ENCODE data around the gene AMOTL1. TPM values are rescaled to one million over a fixed set of nuclear protein-coding genes. Genes with fewer than 3 reads are reported as not detected.
A peak's percentile ranks its signal among the peaks of the same experiment; 100 is the strongest.

Gene AMOTL1
- total and polyA plus RNA-seq, 7 donors, result 0.69 to 161 (median 96.3) TPM

GRCh38 chr11:94794287-94795168 lies 26.4 kb downstream of the AMOTL1 start:
- peak; percentile 74 for DNase-seq
- Histone ChIP-seq H3K4me1 (peaks cover 0 to 93% (median 84%) of the 10 kb centered on the region in 4 donors), H3K27me3 (no peaks in the 10 kb centered on the region), H3K4me3 (no peak overlapping the region), H3K9me3 (no peaks in the 10 kb centered on the region), H3K27ac (peak overlapping the region; percentile 36 to 75 (median 58)), H3K36me3 (peaks cover 0 to 6% (median 2%) of the 10 kb centered on the region in 4 donors)
- intact Hi-C loops (cut with DNase I), result no loop called here
- 74 to 81% methylated on average over 8 of the region's 8 CpGs for WGBS, 2 donors
- TF ChIP-seq POLR2A (IDR thresholded peaks at IDR 0.05), result no peak
- peak in 1 of 4 donors; percentile 29 for TF ChIP-seq POLR2AphosphoS5 (IDR thresholded peaks at IDR 0.05)

DNA sequence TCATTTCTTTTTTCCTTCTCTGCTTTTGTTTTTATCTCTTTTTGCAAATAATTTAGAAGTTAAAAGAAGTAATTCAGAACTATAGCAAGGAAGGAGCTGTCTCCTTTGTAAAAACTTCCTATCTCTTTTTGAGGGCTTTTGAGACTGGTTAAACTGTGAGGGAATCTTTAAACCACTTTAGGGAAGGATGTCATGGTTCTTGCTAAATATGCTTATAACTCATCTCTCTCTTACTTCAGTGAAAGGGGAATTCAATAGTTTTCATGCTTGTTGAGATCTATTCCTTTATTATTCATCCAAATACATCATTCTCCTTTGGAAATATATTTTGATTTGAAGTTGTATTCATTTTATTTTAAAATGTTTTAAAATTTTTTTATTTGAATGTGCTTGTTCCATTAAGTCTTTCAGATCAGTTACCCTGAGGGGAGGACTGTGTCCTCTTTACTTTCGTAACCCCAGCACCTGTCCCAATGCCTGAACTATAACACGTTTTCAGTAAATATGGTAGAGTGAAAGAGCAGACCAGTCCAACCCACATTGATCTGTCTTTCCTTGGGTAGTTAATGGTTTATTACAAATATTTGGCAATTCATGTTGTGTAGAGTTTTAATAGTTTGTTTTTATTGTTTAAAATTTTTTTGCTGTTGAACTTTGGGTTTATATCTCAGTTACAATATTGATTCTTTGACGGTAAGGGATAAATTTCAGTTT lies 27.5 kb downstream of the AMOTL1 start:
- no peak for DNase-seq
- intact Hi-C loops (cut with DNase I), result no loop called here
- H3K4me3 ChIP-seq, result no peak overlapping the region
- WGBS, 2 donors, result 60 to 83% methylated on average over 3 of the region's 3 CpGs
- peaks cover 0 to 14% (median 8%) of the 10 kb centered on the region in 4 donors for H3K36me3 ChIP-seq
- H3K9me3 ChIP-seq, result no peaks in the 10 kb centered on the region
- TF ChIP-seq CTCF (IDR thresholded peaks at IDR 0.05), result no peak
- no peak for TF ChIP-seq POLR2A (IDR thresholded peaks at IDR 0.05)
- no peak for TF ChIP-seq POLR2AphosphoS5 (IDR thresholded peaks at IDR 0.05)
- TF ChIP-seq EP300 (IDR thresholded peaks at IDR 0.05), result no peak
- peak overlapping the region; percentile 39 to 75 (median 58) for H3K27ac ChIP-seq
- no peaks in the 10 kb centered on the region for H3K27me3 ChIP-seq
- peaks cover 0 to 93% (median 84%) of the 10 kb centered on the region in 4 donors for H3K4me1 ChIP-seq

DNA sequence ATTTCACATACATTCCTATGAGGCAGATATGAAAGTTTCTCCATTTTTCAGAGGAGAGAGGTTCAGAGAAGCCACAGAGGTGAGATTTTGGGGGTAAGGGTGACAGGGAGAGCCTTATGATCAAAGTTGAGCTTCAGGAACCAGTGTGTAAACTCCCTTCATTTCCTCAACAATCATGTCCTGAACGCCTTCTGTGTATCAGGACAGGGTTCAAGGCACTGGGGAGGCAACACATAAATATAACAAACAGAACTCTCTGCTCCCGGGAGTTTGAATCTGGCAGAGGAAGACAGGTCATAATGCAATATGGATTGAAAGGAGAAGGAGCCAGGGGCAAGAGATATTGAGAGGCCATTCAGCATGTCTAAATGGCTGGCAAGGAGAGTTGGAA lies 28.0 kb downstream of the AMOTL1 start:
- Histone ChIP-seq H3K9me3 (no peaks in the 10 kb centered on the region), H3K4me3 (no peak overlapping the region), H3K27me3 (no peaks in the 10 kb centered on the region), H3K4me1 (peaks cover 0 to 93% (median 84%) of the 10 kb centered on the region in 4 donors), H3K27ac (peak overlapping the region; percentile 3 to 80 (median 57)), H3K36me3 (peaks cover 0 to 14% (median 8%) of the 10 kb centered on the region in 4 donors)
- WGBS, 2 donors, result 57 to 86% methylated on average over 2 of the region's 2 CpGs
- no peak for TF ChIP-seq EP300 (IDR thresholded peaks at IDR 0.05)
- TF ChIP-seq CTCF (IDR thresholded peaks at IDR 0.05), result no peak
- no peak for TF ChIP-seq POLR2A (IDR thresholded peaks at IDR 0.05)
- intact Hi-C loops (cut with DNase I), result no loop called here
- no peak for DNase-seq

DNA sequence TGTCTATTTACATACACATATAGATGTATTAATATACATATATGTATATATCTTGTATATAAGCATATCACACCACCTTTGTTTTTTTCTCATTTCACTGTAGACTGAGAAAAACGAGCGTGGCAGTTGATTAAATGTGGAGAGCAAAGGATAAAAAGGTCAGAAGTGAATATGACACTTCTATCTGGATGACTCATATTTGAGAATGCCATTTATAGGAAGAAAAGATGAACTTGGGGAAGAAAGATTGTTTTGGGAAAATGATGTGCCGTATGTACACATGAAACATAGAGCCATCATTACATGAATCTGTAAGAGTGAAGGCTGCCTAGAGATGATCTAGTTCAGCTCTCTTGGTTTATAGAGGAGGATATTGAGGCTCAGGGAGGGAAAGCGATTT lies 28.7 kb downstream of the AMOTL1 start:
- intact Hi-C loops (cut with DNase I), result no loop called here
- Histone ChIP-seq H3K27ac (peak overlapping the region in 3 of 4 donors; percentile 39 to 80 (median 75)), H3K27me3 (no peaks in the 10 kb centered on the region), H3K4me1 (peaks cover 0 to 96% (median 86%) of the 10 kb centered on the region in 4 donors), H3K4me3 (no peak overlapping the region), H3K36me3 (peaks cover 0 to 14% (median 8%) of the 10 kb centered on the region in 4 donors), H3K9me3 (no peaks in the 10 kb centered on the region)
- TF ChIP-seq POLR2A (IDR thresholded peaks at IDR 0.05) (no peak), POLR2AphosphoS5 (IDR thresholded peaks at IDR 0.05) (no peak), CTCF (IDR thresholded peaks at IDR 0.05) (no peak), EP300 (IDR thresholded peaks at IDR 0.05) (no peak)
- no peak for DNase-seq
- WGBS, 2 donors, result 77 to 90% methylated on average over 4 of the region's 4 CpGs

DNA sequence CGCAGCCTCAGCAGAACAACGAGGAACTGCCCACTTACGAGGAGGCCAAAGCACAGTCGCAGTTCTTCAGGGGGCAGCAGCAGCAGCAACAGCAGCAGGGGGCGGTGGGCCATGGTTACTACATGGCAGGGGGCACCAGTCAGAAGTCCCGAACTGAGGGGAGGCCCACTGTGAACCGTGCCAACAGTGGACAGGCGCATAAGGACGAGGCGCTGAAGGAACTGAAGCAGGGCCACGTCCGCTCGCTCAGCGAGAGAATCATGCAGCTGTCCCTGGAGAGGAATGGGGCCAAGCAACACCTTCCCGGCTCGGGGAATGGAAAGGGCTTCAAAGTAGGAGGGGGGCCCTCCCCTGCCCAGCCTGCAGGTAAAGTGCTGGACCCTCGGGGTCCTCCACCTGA lies 31.6 kb downstream of the AMOTL1 start:
- no peak for DNase-seq
- peaks cover 0 to 100% (median 85%) of the 10 kb centered on the region in 4 donors for H3K4me1 ChIP-seq
- intact Hi-C loops (cut with DNase I), result no loop called here
- peaks cover 0 to 32% (median 9%) of the 10 kb centered on the region in 4 donors for H3K36me3 ChIP-seq
- H3K9me3 ChIP-seq, result no peaks in the 10 kb centered on the region
- H3K4me3 ChIP-seq, result no peak overlapping the region
- H3K27me3 ChIP-seq, result no peaks in the 10 kb centered on the region
- WGBS, 2 donors, result 88 to 93% methylated on average over 17 of the region's 17 CpGs
- TF ChIP-seq POLR2A (IDR thresholded peaks at IDR 0.05) (no peak), POLR2AphosphoS5 (IDR thresholded peaks at IDR 0.05) (no peak), CTCF (IDR thresholded peaks at IDR 0.05) (no peak), EP300 (IDR thresholded peaks at IDR 0.05) (no peak)
- peak overlapping the region; percentile 43 to 80 (median 76) for H3K27ac ChIP-seq

Measured in sigmoid colon (tissue), 7 donors.